ENCODE measurements around the gene FAT3. TPM values are rescaled to one million over a fixed set of nuclear protein-coding genes. Genes with fewer than 3 reads are reported as not detected.
A peak's percentile ranks its signal among the peaks of the same experiment; 100 is the strongest.

The FAT3 gene
- total RNA-seq, 1 experiment from 2014 or later: 3.4 TPM

GRCh38 chr11:92219476-92219875 lies 5.1 kb upstream of the FAT3 start:
- no peaks in the 10 kb centered on the region for H3K9me3 ChIP-seq (ENCODE audit: insufficient read depth, low read depth)
- peaks cover 4% of the 10 kb centered on the region; the same call in 1 of the 2 replicates for H3K4me1 ChIP-seq (replicated peaks; ENCODE audit: insufficient read depth)
- peaks cover 14% of the 10 kb centered on the region for H3K27me3 ChIP-seq (ENCODE audit: insufficient read depth, low read depth)
- H3K79me2 ChIP-seq (ENCODE audit: low read depth): no peaks in the 10 kb centered on the region
- no peak overlapping the region for H3K4me3 ChIP-seq
- POLR2A ChIA-PET (ENCODE audit: unreplicated experiment): interaction anchor here (0.7 kb wide), 1 partner anchor 50 kb away, joined by 7 read pairs; no protein-coding TSS in a partner anchor
- TF ChIP-seq EZH2 (IDR thresholded peaks at IDR 0.05; ENCODE audit: low read depth) (no peak), CTCF (conservative IDR thresholded peaks at IDR 0.05) (no peak)
- no peak overlapping the region for H3K27ac ChIP-seq
- no peak overlapping the region for H3K4me2 ChIP-seq
- no peaks in the 10 kb centered on the region for H3K36me3 ChIP-seq (ENCODE audit: low read depth)
- no TSS peak for BruUV-seq (replicated peaks)
- CTCF ChIA-PET: no interaction called here
- intact Hi-C loops (cut with micrococcal nuclease; ENCODE audit: unreplicated experiment): loop anchor here (5.0 kb wide), 1 partner anchor 67 kb away; no protein-coding TSS in a partner anchor
- H3F3A ChIP-seq (ENCODE audit: insufficient read depth, low read depth): no peaks in the 10 kb centered on the region
- no peak overlapping the region for H2AFZ ChIP-seq
- H3K9me2 ChIP-seq (ENCODE audit: insufficient read depth): no peaks in the 10 kb centered on the region
- H4K20me1 ChIP-seq (ENCODE audit: insufficient read depth): no peaks in the 10 kb centered on the region
- no peak for DNase-seq

GRCh38 chr11:92222701-92223100 lies 1.9 kb upstream of the FAT3 start:
- H4K20me1 ChIP-seq (ENCODE audit: insufficient read depth): no peaks in the 10 kb centered on the region
- H3K79me2 ChIP-seq (ENCODE audit: low read depth): no peaks in the 10 kb centered on the region
- H3F3A ChIP-seq (ENCODE audit: insufficient read depth, low read depth): no peaks in the 10 kb centered on the region
- peaks cover 5% of the 10 kb centered on the region for H3K4me1 ChIP-seq (replicated peaks; ENCODE audit: insufficient read depth)
- no peak overlapping the region for H3K27ac ChIP-seq
- peak in 1 of 2 experiments; percentile 23 for DNase-seq
- BruUV-seq (replicated peaks): no TSS peak
- no peaks in the 10 kb centered on the region for H3K9me3 ChIP-seq (ENCODE audit: insufficient read depth, low read depth)
- peaks cover 42% of the 10 kb centered on the region for H3K27me3 ChIP-seq (ENCODE audit: insufficient read depth, low read depth)
- no peak for TF ChIP-seq EZH2 (IDR thresholded peaks at IDR 0.05; ENCODE audit: low read depth)
- no peak for TF ChIP-seq CTCF (conservative IDR thresholded peaks at IDR 0.05)
- H3K4me2 ChIP-seq: no peak overlapping the region
- POLR2A ChIA-PET (ENCODE audit: unreplicated experiment): interaction anchor here (0.6 kb wide), 1 partner anchor 57 kb away, joined by 3 read pairs; no protein-coding TSS in a partner anchor
- H3K9me2 ChIP-seq (ENCODE audit: insufficient read depth): no peaks in the 10 kb centered on the region
- intact Hi-C loops (cut with micrococcal nuclease; ENCODE audit: unreplicated experiment): loop anchor here (10.0 kb wide), 1 partner anchor 662 kb away; no protein-coding TSS in a partner anchor
- no peaks in the 10 kb centered on the region for H3K36me3 ChIP-seq (ENCODE audit: low read depth)
- no peak overlapping the region for H2AFZ ChIP-seq
- CTCF ChIA-PET: no interaction called here
- no peak overlapping the region for H3K4me3 ChIP-seq

- ChIA-PET POLR2A (ENCODE audit: unreplicated experiment) (no interaction called here), CTCF (no interaction called here)
- Histone ChIP-seq H2AFZ (peak overlapping the region; percentile 81), H3K27ac (no peak overlapping the region), H3K4me3 (peak overlapping the region; percentile 60), H3F3A (ENCODE audit: insufficient read depth, low read depth) (no peaks in the 10 kb centered on the region), H3K9me2 (ENCODE audit: insufficient read depth) (no peaks in the 10 kb centered on the region), H3K27me3 (ENCODE audit: insufficient read depth, low read depth) (peaks cover 46% of the 10 kb centered on the region), H3K4me2 (peak overlapping the region; percentile 92), H3K9me3 (ENCODE audit: insufficient read depth, low read depth) (no peaks in the 10 kb centered on the region), H4K20me1 (ENCODE audit: insufficient read depth) (no peaks in the 10 kb centered on the region), H3K4me1 (replicated peaks; ENCODE audit: insufficient read depth) (peaks cover 5% of the 10 kb centered on the region), H3K79me2 (ENCODE audit: low read depth) (no peaks in the 10 kb centered on the region), H3K36me3 (ENCODE audit: low read depth) (no peaks in the 10 kb centered on the region)
- intact Hi-C loops (cut with micrococcal nuclease; ENCODE audit: unreplicated experiment): loop anchor here (10.0 kb wide), 1 partner anchor 661 kb away; no protein-coding TSS in a partner anchor
- DNase-seq: no peak
- TF ChIP-seq EZH2 (IDR thresholded peaks at IDR 0.05; ENCODE audit: low read depth) (no peak), CTCF (conservative IDR thresholded peaks at IDR 0.05) (no peak)
- no TSS peak for BruUV-seq (replicated peaks)
These were observed 588 bp upstream of the FAT3 start for GRCh38 chr11:92224054-92224406.

All from PC-9 (cell line).